GM12875 (cell line): Measurements from ENCODE around the gene AIM2.
"Not testable (repeated sequence)": the region's sequence is repeated elsewhere in the genome, so short reads cannot be mapped to it uniquely, and the experiment has no call there.

Experiments
- H3K4me3 ChIP-seq: one replicate; pipeline ENCODE4 v1.5.1; 2011; ENCODE audit warnings: low read depth, low read length, control low read depth
- TF ChIP-seq, protein P1 (sequence below): IDR thresholded peaks from 2 replicates; pipeline ENCODE4 v1.5.1; 2011; ENCODE audit warnings: low read depth, mild to moderate bottlenecking, control low read depth, inconsistent platforms, low read length, moderate library complexity, borderline replicate concordance; ENCODE audit not compliant: insufficient read depth

AIM2 gene

DNA sequence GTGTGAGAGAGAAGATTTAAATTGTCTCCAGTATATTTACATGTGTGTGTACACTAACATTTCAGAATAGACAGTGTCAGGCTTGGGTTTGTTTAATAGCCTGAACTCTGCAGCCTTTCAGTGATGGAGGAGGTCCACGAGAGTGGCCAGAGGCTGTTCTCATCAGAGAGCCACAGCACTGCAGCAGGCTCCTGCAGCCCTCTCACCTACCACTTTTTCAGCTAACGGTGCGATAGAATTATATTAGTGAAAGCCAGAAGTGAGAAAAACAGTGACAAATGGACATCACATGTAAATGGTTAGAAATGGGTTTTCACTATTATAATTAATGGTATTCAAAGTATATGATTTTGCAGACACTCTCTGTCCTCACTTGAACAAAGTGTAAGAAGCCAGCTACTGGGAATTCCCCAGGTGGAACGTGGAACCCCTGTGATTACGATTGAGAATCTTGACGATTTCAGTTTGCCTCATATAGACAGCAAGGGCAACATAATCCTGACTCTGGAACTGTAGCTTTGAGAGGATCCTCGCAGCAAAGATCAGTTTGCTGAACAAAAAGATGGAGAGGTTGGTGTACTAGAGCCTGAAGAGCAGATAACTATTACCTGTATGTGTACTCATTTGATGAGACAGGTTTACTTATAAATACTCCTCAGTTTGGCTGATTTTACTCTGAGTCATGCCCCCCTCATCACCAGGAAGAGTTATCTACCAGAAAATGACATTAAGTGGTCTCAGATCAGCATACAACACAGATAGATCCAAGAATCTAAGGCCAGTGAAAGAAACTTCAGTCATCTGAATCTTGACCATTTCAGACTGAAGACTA, 35.5 kb downstream of the AIM2 start:
- no peak overlapping the region for H3K4me3 ChIP-seq
- TF ChIP-seq, protein P1, sequence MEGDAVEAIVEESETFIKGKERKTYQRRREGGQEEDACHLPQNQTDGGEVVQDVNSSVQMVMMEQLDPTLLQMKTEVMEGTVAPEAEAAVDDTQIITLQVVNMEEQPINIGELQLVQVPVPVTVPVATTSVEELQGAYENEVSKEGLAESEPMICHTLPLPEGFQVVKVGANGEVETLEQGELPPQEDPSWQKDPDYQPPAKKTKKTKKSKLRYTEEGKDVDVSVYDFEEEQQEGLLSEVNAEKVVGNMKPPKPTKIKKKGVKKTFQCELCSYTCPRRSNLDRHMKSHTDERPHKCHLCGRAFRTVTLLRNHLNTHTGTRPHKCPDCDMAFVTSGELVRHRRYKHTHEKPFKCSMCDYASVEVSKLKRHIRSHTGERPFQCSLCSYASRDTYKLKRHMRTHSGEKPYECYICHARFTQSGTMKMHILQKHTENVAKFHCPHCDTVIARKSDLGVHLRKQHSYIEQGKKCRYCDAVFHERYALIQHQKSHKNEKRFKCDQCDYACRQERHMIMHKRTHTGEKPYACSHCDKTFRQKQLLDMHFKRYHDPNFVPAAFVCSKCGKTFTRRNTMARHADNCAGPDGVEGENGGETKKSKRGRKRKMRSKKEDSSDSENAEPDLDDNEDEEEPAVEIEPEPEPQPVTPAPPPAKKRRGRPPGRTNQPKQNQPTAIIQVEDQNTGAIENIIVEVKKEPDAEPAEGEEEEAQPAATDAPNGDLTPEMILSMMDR, result no peak

DNA sequence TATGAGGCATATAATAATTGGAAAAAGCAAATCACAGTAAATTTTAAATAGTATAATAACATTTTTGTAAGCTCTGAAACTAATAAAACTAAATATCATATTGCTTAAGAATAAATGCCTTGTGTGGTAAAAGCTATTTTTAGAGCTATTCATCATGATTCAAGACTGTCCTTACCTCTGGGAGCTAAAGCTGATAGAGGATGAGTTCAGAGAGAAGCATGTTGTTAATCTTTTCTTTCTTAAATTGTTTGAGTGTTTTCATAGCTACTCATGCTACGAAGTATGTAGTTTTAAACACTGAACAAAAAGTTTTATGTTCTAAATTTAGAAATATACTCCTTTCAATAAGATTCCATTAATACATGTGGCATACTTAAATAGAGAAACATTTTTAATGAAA, 36.4 kb downstream of the AIM2 start:
- no peak overlapping the region for H3K4me3 ChIP-seq
- TF ChIP-seq, protein P1, result no peak

DNA sequence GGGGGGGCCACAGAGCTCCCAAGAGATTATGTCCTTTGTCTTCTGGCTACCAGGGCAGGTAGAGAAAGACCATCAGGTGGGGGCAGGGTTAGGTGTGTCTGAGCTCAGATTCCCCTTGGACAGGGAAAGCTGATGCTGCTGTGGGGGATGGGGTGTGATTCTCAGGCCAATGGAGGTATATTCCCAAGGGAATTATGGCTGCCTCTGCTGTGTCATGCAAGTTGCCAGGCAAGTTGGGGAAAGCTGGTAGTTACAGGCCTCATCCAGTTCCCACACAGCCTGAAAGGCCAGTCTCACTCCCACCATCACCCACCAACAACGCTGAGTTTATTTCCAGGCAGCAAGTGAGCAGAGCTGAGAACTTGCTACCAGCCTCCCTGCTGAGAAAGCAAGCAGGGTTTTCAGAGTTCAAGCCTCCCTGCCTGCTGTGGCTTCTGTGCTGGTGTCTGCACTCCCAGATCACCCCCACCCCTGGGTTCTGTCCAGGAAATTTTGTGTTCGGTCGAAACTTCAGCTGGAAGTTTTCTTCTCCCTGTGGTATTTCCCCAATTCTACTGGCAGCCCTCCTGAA, 45.6 kb downstream of the AIM2 start:
- TF ChIP-seq, protein P1, result no peak

DNA sequence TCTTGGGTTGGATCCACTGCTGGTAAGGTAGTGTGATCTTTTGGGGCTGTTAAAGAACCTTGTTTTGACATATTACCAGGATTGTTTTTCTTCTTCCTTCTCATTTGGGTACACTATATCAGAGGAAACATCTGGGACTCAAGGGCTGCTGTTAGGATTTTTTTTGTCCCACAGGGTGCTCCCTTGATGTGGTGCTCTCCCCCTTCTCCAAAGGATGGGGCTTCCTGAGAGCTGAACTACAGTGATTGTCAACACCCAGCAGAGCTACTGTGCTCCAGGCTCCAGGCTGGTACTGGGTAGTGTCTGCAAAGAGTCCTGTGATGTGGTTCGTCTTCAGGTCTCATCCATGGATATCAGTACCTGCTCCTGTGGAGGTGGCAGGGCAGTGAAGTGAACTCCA, 46.3 kb downstream of the AIM2 start:
- H3K4me3 ChIP-seq, result no peak overlapping the region
- TF ChIP-seq, protein P1, result no peak

More for the DNA sequence above, 45.6 kb downstream of the AIM2 start:
- no peak overlapping the region for H3K4me3 ChIP-seq

DNA sequence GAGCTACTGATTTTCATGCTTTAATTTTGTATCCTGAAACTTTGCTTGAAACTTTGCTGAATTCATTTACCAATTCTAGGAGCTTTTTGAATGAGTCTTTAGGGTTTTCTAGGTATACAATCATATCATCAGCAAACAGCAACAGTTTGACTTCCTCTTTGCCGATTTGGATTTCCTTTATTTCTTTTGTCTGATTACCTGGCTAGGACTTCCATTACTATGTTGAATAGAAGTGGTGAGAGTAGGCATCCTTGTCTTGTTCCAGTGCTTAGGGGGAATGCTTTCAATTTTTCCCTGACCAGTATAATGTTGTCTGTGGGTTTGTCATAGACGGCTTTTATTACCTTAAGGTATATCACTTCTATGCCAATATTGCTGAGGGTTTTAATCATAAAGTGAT, 49.7 kb downstream of the AIM2 start:
- H3K4me3 ChIP-seq, result not testable (repeated sequence)

DNA sequence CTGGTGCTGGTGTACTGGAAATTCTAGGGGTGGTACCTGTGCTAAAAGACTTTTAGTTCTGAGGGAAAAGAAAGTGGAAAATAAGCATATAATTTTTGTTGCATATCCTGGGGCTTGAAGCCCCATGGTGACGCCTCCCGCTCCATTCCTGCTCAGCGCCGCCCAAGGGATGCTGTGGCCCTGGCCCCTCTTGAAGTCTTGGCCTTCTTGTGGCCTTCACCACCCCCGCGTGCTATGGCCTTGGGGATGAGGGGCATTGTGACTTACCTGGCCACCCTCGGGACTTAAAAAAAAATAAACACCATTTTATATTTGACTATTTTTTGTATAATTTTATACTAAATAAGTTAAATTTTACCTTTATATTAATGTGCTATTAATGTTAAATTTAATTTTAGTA, 51.5 kb downstream of the AIM2 start:
- TF ChIP-seq, protein P1, result no peak
- no peak overlapping the region for H3K4me3 ChIP-seq

DNA sequence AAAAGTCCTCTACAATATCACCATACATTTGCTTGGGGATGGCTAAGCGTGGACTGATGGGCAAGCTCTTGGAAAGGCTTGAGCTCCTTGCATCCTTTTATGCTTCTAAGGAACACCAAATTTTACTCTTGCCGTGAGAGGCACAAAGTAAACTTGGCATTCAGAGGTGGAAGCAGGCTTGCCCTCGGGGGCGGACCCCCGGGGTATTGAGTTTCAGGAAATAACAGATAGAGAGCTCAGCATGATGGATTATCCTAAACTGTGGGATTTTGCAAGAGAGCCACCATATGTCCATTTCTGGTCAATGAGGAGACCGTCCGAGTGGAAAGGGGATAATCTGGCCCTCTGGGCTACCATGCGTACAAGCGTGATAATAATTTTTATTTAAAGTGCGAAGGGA, 52.8 kb downstream of the AIM2 start:
- H3K4me3 ChIP-seq, result no peak overlapping the region
- TF ChIP-seq, protein P1, result no peak
